Stimulated activated naive B cell treated with anti-CD40 and anti-IgM and Interleukin-4, amounts not matched to agents 10 μg/mL and 1 μg/mL and 100 μg/mL, for 72 hours (primary cell): ENCODE measurements around the gene TMOD3.

ENCODE experiments used
- ATAC-seq, 2 donors: fragments of 150-1000 bp; cut with Tn5 transposase; replicated peaks; 2 replicates each; pipeline ENCODE4 v1.10.0; 2021; ENCODE audit warnings: moderate library complexity in 1 of 2
- DNase-seq: peaks from one replicate; pipeline ENCODE4 v3.0.0; 2021
- H3K27ac Mint-ChIP-seq: one replicate; pipeline ENCODE4 v1.8.0; 2022; ENCODE audit warnings: mild to moderate bottlenecking, mixed read lengths
- H3K27me3 Mint-ChIP-seq, 2 donors: one replicate each; pipeline ENCODE4 v1.8.0; 2022; ENCODE audit warnings: mixed read lengths in 2 of 2
- H3K36me3 Mint-ChIP-seq, 2 donors: one replicate each; pipeline ENCODE4 v1.8.0; 2022; ENCODE audit warnings: mixed read lengths in 2 of 2, mild to moderate bottlenecking in 1 of 2
- H3K4me1 Mint-ChIP-seq, 2 donors: one replicate each; pipeline ENCODE4 v1.8.0; 2022; ENCODE audit warnings: mixed read lengths in 2 of 2, mild to moderate bottlenecking in 1 of 2
- H3K4me3 Mint-ChIP-seq, 2 donors: one replicate each; pipeline ENCODE4 v1.8.0; 2022; ENCODE audit warnings: mild to moderate bottlenecking in 2 of 2, mixed read lengths in 2 of 2, moderate library complexity in 1 of 2
- H3K9me3 Mint-ChIP-seq, 2 donors: one replicate each; pipeline ENCODE4 v1.8.0; 2022; ENCODE audit warnings: mixed read lengths in 2 of 2, mild to moderate bottlenecking in 1 of 2

Gene TMOD3

GRCh38 chr15:51841406-51842040, 12.1 kb downstream of the TMOD3 start:
- H3K4me1 Mint-ChIP-seq = peaks cover 49 to 71% of the 10 kb centered on the region in 2 donors
- H3K27ac Mint-ChIP-seq = no peak overlapping the region
- peaks cover 0 to 6% of the 10 kb centered on the region in 2 donors for H3K9me3 Mint-ChIP-seq
- peaks cover 8 to 10% of the 10 kb centered on the region in 2 donors for H3K36me3 Mint-ChIP-seq
- peak in 1 of 2 donors; percentile 12 for ATAC-seq
- peak overlapping the region in 1 of 2 donors; percentile 19 for H3K4me3 Mint-ChIP-seq
- no peak for DNase-seq
- H3K27me3 Mint-ChIP-seq = no peaks in the 10 kb centered on the region

DNA sequence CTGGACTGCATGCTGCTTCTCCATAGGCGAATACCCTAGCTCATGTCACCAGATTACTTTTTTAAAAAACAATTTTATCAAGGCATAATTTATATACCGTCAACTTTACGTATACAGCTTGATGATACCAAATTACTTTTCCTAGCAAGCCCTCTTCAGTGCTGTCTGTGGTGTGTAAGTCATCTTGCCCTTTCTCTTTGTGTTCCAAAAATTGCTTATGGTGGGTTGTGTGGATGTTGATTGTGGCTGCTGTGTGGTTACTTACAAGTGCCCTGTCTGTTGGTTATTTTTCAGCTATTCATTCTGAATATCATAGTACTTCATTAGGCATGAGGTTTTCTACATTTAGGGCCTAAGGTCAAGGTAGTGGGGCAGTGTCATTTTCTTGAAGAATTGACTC, 12.8 kb downstream of the TMOD3 start:
- Mint-ChIP-seq H3K4me1 (peaks cover 45 to 68% of the 10 kb centered on the region in 2 donors), H3K4me3 (no peak overlapping the region), H3K36me3 (peaks cover 8 to 10% of the 10 kb centered on the region in 2 donors), H3K27ac (no peak overlapping the region), H3K27me3 (no peaks in the 10 kb centered on the region), H3K9me3 (peaks cover 0 to 6% of the 10 kb centered on the region in 2 donors)
- ATAC-seq = no peak
- no peak for DNase-seq

GRCh38 chr15:51842852-51843737, 13.6 kb downstream of the TMOD3 start:
- H3K4me1 Mint-ChIP-seq = peaks cover 38 to 59% of the 10 kb centered on the region in 2 donors
- no peaks in the 10 kb centered on the region for H3K27me3 Mint-ChIP-seq
- peak overlapping the region in 1 of 2 donors; percentile 10 for H3K4me3 Mint-ChIP-seq
- H3K36me3 Mint-ChIP-seq = peaks cover 8 to 10% of the 10 kb centered on the region in 2 donors
- H3K9me3 Mint-ChIP-seq = peaks cover 0 to 6% of the 10 kb centered on the region in 2 donors
- ATAC-seq (peak; percentile 64 to 65), DNase-seq (no peak)
- peak overlapping the region; percentile 15 for H3K27ac Mint-ChIP-seq

GRCh38 chr15:51844747-51845426, 15.4 kb downstream of the TMOD3 start:
- peaks cover 0 to 6% of the 10 kb centered on the region in 2 donors for H3K9me3 Mint-ChIP-seq
- H3K4me3 Mint-ChIP-seq = no peak overlapping the region
- H3K27ac Mint-ChIP-seq = no peak overlapping the region
- H3K36me3 Mint-ChIP-seq = peaks cover 14 to 15% of the 10 kb centered on the region in 2 donors
- no peak for DNase-seq
- ATAC-seq = no peak
- H3K27me3 Mint-ChIP-seq = no peaks in the 10 kb centered on the region
- H3K4me1 Mint-ChIP-seq = peaks cover 39 to 62% of the 10 kb centered on the region in 2 donors

GRCh38 chr15:51846066-51846462, 16.6 kb downstream of the TMOD3 start:
- Mint-ChIP-seq H3K4me1 (peaks cover 46 to 68% of the 10 kb centered on the region in 2 donors), H3K36me3 (peaks cover 14 to 15% of the 10 kb centered on the region in 2 donors), H3K27ac (no peak overlapping the region), H3K4me3 (no peak overlapping the region), H3K9me3 (peaks cover 0 to 6% of the 10 kb centered on the region in 2 donors), H3K27me3 (no peaks in the 10 kb centered on the region)
- DNase-seq (no peak), ATAC-seq (no peak)

DNA sequence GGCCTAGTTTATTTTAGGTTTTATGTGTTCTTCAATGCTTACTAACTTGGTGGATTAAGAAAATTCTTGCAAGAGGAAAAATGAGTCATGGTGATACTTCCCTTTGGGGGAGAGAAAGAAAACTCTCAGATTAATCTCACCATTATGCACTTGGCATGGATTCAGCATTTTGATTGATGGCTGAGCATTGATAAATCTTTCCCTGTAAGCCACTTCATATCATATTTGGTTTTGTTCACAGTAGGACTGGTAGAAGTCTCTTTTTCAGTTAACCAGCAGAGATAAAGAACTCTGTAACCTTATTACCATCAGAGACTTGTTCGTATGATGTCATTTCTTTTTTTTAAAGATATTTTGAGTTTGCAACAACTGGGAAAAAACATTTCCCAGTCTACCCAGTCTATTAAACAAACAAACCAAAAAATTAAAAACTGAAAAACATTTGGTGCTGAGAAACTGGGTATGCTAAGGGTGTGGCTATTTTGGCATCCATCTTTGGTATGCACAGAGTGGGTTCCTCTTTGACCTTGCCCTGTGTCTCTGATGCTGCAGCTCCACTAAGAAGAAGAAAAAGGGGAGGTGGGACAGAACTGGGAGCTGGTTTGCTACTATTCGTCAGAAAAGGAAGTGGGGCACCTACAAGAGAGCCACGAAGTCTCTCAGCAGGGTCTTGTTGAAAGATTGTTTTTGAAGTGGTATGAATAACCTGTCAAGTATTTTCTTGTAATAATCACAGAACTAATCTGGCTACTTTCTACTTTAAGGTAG, 17.2 kb downstream of the TMOD3 start:
- Mint-ChIP-seq H3K4me1 (peaks cover 42 to 65% of the 10 kb centered on the region in 2 donors), H3K36me3 (peaks cover 11 to 12% of the 10 kb centered on the region in 2 donors), H3K9me3 (peaks cover 0 to 2% of the 10 kb centered on the region in 2 donors), H3K27ac (no peak overlapping the region), H3K27me3 (no peaks in the 10 kb centered on the region), H3K4me3 (no peak overlapping the region)
- DNase-seq (no peak), ATAC-seq (no peak)

- Mint-ChIP-seq H3K27ac (no peak overlapping the region), H3K9me3 (no peaks in the 10 kb centered on the region), H3K27me3 (no peaks in the 10 kb centered on the region), H3K4me3 (no peak overlapping the region), H3K4me1 (peaks cover 38 to 61% of the 10 kb centered on the region in 2 donors), H3K36me3 (peaks cover 6 to 7% of the 10 kb centered on the region in 2 donors)
- DNase-seq (no peak), ATAC-seq (no peak)
These were observed 19.4 kb downstream of the TMOD3 start for GRCh38 chr15:51848811-51849210.

GRCh38 chr15:51849860-51850259, 20.4 kb downstream of the TMOD3 start:
- Mint-ChIP-seq H3K27ac (no peak overlapping the region), H3K36me3 (peaks cover 6 to 7% of the 10 kb centered on the region in 2 donors), H3K9me3 (no peaks in the 10 kb centered on the region), H3K4me1 (peaks cover 37 to 69% of the 10 kb centered on the region in 2 donors), H3K27me3 (no peaks in the 10 kb centered on the region), H3K4me3 (no peak overlapping the region)
- DNase-seq = no peak
- no peak for ATAC-seq

DNA sequence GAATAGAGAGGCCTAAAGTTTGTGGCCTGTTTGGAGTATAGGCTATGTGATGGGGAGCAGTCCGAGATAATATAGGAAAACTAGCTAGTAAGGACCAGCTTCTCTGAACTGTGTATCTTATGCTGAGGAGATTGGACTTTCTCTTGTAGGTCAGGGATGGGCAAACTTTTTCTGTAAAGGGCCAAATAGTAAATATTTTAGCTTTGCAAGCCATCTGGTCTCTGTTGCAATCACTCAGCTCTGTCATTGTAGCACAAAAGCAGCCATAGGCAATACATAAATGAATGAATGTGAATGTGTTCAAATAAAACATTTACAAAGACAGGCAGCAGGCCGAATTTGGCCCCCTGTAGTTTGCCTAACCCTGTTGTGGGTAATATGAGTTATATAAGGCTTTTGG, 24.5 kb downstream of the TMOD3 start:
- peaks cover 33 to 65% of the 10 kb centered on the region in 2 donors for H3K4me1 Mint-ChIP-seq
- H3K36me3 Mint-ChIP-seq = peaks cover 3 to 8% of the 10 kb centered on the region in 2 donors
- no peak overlapping the region for H3K27ac Mint-ChIP-seq
- no peaks in the 10 kb centered on the region for H3K27me3 Mint-ChIP-seq
- no peak overlapping the region for H3K4me3 Mint-ChIP-seq
- H3K9me3 Mint-ChIP-seq = peaks cover 0 to under 1% of the 10 kb centered on the region in 2 donors
- ATAC-seq (no peak), DNase-seq (no peak)

GRCh38 chr15:51855612-51856011, 26.2 kb downstream of the TMOD3 start:
- Mint-ChIP-seq H3K4me1 (peaks cover 30 to 53% of the 10 kb centered on the region in 2 donors), H3K27me3 (no peaks in the 10 kb centered on the region), H3K36me3 (peaks cover 10 to 17% of the 10 kb centered on the region in 2 donors), H3K27ac (peak overlapping the region; percentile 47), H3K4me3 (no peak overlapping the region), H3K9me3 (peaks cover 0 to 2% of the 10 kb centered on the region in 2 donors)
- ATAC-seq (no peak), DNase-seq (no peak)

DNA sequence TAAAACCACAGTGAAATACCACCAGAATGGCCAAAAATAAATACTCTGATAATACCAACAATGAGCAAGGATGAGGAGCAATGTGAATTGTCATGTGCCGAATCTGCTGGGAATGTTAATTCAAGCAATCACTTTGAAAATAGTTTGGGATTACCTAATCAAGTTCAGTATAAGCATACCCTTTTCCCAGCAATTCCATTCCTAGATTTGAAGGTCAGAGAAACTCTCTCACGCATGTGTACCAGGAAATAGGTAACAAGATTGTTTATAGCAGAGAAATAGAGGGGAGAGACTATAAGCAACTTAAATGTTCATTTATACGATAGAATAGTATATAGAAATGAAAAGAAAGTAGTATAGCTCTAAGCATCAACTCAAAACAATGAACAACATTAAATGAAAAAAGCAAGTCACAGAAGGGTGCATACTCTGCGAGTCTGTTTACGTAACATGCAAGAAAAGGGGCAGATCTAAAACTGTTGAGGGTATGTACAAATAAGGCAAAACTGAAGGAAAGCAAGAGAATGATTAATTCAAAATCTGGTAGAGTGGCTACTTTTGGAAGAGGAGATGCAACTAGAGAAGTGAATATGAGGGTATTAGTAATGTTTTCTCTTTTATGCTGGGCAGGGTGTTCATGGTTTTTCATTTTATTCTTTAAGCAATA, 27.4 kb downstream of the TMOD3 start:
- Mint-ChIP-seq H3K4me3 (no peak overlapping the region), H3K27ac (no peak overlapping the region), H3K27me3 (no peaks in the 10 kb centered on the region), H3K4me1 (peaks cover 34 to 54% of the 10 kb centered on the region in 2 donors), H3K36me3 (peaks cover 10 to 22% of the 10 kb centered on the region in 2 donors), H3K9me3 (peaks cover 0 to 2% of the 10 kb centered on the region in 2 donors)
- DNase-seq = no peak
- ATAC-seq = no peak

- ATAC-seq (peak in 1 of 2 donors; percentile 66), DNase-seq (no peak)
- H3K4me1 Mint-ChIP-seq = peaks cover 18 to 28% of the 10 kb centered on the region in 2 donors
- peaks cover 0 to 2% of the 10 kb centered on the region in 2 donors for H3K9me3 Mint-ChIP-seq
- peaks cover 37 to 48% of the 10 kb centered on the region in 2 donors for H3K36me3 Mint-ChIP-seq
- H3K27me3 Mint-ChIP-seq = no peaks in the 10 kb centered on the region
- H3K4me3 Mint-ChIP-seq = no peak overlapping the region
- no peak overlapping the region for H3K27ac Mint-ChIP-seq
These were observed 32.3 kb downstream of the TMOD3 start for GRCh38 chr15:51861557-51862359.
